H4 (cell line): ENCODE results near the gene GRID2. TPM values are rescaled to one million over a fixed set of nuclear protein-coding genes. Genes with fewer than 3 reads are reported as not detected.
"Not testable (repeated sequence)": the region's sequence is repeated elsewhere in the genome, so short reads cannot be mapped to it uniquely, and the experiment has no call there.

Source experiments
- DNase-seq: peaks from one replicate; pipeline ENCODE4 v3.0.0-alpha.2; 2015; ENCODE audit warnings: low spot score
- total RNA-seq: library from RNA; depleted of rRNA; stranded (reverse); fragments of >200 nt; shearing (Covaris generic); gene quantifications from 2 replicates; pipeline ENCODE4 v1.2.3, GENCODE V29; 2014

Gene GRID2
- total RNA-seq, 1 experiment from 2014 or later, result 0.72 TPM

- no peak for DNase-seq
These were observed 884.1 kb downstream of the GRID2 start for GRCh38 chr4:93187892-93188291.

GRCh38 chr4:93199492-93199891 is 895.7 kb downstream of the GRID2 start:
- DNase-seq, result peak; percentile 55

DNA sequence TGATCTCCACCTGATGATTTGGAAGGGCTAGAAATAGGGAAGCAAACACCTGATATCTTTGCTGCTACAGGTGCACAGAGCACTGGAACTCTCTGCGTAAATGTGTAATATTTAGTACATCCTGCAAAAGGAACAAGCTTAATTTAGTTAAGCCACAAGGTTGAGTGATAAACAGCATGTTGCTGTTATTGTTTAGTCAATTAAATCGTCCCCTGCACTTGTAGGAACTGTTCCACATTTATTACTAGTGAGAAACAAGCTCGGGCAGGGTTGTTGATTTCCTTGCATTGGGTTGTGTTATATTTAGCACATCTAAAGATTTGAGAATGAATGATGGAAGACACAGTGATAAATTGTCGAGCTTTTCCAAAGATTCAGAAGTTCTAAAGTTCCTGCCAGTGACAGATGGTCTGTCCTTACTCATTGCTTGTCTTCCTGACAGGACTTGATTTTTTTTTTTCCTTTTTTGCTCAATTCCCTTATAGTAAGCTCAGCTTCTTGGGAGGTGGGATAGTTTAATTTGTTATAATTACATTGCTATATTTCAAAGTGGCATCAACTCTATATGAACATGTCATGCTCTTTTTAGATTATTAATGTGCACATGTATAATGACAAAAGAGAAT is 897.8 kb downstream of the GRID2 start:
- DNase-seq, result no peak

DNA sequence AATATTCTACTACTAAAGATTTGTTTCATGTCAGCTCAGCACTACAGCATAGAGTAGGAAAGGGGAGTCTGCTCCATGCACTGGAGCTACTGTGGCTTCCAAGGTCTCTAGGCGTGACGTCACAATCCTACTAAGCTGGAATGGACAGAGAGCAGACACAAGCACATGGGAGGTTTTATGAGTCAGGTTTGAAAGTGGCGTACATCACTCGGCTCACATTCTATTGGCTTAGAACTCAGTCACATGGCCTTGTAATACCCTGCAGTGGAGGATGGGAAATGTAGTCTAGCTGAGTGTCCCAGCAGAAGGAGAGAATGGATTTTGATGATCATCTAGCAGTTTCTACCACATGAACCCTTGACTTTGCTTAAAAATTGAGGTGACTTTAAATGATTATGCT is 899.9 kb downstream of the GRID2 start:
- DNase-seq, result no peak

GRCh38 chr4:93212250-93212649 is 908.5 kb downstream of the GRID2 start:
- DNase-seq, result no peak

DNA sequence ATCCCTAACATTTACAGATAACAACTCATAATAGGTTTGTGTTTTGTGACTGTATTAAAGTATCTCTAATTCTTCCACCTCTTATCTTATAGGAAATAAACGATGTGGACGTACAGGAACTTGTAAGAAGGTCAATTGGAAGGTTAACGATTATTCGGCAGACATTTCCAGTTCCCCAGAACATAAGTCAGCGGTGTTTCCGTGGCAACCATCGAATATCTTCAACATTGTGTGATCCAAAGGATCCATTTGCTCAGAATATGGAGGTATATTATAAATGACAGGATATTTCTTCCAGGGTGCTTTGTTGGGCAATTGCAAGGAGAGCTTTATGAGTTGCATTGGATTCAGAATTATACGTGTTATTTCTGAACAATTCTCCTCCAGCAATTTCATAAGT is 912.9 kb downstream of the GRID2 start:
- DNase-seq, result no peak

DNA sequence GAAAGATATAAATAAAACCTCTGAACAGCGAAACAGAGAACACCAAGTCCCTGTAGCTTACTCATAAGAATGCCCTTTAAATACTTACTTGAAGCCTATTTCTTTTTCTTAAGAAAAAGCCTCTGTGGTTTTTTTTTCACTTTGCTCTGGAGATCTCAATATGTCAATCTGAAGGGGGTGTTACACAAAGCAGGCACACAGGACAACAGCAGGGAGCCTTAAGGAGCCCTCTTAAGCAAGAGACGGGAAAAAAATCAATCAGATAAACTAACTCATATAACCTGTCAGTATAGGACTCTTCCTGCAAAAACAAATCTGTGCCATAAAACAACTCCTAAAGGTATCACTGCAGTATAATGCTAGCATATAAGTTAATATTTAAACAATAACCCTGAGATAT is 913.7 kb downstream of the GRID2 start:
- DNase-seq, result no peak

- DNase-seq, result no peak
These were observed 918.0 kb downstream of the GRID2 start for GRCh38 chr4:93221771-93222170.

DNA sequence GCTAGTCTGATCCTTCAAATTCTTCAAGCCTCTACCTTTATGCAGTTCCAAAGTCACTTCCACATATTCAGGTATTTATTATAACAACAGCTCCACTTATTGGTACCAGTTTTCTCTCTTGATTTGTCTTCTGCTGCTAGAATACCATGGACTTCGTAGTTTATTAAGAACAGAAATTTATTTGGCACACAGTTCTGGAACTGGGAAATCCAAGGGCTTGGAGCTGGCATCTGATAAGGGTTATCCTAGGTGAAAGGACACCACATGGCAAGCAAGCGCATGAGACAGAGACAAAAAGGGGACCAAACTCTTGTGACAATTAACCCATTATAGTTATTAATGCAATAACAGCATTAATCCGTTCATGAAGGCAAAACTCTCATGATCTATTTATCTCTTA is 924.3 kb downstream of the GRID2 start:
- no peak for DNase-seq

- DNase-seq, result no peak
These were observed 929.1 kb downstream of the GRID2 start for GRCh38 chr4:93232883-93233282.

DNA sequence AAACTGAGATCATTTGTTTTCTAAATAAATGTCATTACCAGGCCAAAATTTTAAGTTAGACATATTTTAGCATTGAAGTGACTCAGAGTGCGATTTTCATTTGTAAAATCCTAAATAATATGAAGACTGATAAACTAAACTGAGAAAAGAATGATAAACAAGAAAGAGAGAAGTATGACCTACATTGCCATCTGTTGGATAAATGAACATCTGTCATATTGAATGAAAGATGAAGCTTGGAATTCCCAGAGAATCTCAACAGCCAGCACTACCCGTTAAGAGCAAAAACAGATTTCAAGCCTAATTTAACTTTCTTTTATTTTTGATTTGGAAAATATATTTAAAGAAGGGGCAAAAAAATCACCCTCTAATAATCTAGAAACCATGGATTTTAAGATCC is 933.8 kb downstream of the GRID2 start:
- no peak for DNase-seq

DNA sequence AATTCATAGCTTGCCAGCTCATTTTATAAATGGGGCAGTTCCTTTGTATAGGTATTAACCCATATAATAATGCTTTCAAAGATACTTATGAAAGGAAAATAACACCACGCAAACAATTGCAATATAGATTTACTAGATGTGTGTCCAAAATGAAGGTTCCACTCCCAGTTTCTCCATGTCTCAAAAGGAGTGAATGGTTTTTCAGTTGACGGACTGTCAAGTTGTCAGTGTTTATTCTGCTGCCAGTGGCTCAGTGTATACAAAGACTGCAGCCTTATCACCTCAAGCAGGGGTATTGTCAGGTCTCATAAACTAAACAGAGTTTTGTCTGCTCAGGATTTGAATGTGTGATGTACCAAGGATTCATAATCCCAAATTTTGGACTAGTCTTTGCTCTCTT is 939.5 kb downstream of the GRID2 start:
- no peak for DNase-seq

GRCh38 chr4:93261207-93261606 is 957.4 kb downstream of the GRID2 start:
- no peak for DNase-seq

GRCh38 chr4:93263166-93263565 is 959.4 kb downstream of the GRID2 start:
- no peak for DNase-seq

DNA sequence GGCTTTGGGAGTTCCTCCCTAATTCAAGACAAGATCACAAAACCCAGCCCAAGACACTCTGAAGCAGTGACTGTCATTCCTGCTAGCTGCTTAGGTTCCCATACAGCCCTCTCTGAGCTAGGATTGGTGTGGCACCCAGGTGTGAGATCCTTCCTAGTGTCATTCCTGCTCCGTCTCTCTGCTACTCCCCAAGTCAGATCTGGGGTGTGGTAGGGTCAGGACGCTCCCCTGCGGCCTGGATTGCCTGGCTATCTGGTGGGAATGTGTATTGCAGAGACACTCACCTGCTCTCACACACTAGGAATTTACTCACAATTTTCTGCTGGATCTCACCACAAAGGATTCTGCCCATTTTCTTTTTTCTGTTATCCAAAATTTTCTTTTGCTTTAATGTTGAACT is 964.0 kb downstream of the GRID2 start:
- DNase-seq, result no peak

DNA sequence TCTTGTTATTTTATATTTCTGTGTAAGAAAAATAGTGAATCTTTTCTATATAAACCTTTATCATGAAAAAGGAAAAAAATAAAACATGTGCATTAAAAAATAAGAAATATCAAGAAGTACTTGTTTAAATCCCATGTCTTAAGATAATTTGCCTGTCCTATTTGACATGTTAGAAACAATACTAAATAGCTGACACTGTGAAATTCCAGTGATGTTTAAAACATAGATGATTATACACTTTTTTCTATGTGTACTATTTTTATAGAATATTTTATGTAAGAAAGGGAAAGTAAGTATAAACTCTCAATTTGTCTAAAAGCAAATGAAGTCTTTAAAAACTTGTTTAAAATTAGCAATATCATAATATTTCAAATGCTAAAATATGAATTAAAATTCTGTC is 981.6 kb downstream of the GRID2 start:
- no peak for DNase-seq

DNA sequence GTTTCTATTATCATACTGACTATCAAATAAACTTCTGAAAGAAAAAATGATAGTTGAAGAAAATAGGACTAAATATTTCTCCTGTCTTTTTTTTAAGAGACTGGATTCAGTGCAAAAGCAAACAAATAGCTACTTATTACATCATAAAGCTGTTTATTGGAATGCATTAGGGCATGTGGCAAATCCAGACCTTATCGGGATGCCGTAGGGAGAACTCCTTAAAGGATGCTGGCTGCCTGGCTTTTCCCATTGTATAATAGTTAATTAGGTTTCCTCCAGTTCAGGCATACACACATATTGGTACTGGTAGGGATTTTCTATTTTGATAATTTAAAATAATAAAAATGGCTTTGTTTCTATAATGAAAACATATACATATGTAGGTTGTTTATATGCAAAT is 985.5 kb downstream of the GRID2 start:
- DNase-seq, result no peak

- no peak for DNase-seq
These were observed 986.1 kb downstream of the GRID2 start for GRCh38 chr4:93289831-93290230.

GRCh38 chr4:93299118-93299517 is 995.4 kb downstream of the GRID2 start:
- no peak for DNase-seq

- not testable (repeated sequence) for DNase-seq
These were observed 997.2 kb downstream of the GRID2 start for GRCh38 chr4:93300780-93301555.

DNA sequence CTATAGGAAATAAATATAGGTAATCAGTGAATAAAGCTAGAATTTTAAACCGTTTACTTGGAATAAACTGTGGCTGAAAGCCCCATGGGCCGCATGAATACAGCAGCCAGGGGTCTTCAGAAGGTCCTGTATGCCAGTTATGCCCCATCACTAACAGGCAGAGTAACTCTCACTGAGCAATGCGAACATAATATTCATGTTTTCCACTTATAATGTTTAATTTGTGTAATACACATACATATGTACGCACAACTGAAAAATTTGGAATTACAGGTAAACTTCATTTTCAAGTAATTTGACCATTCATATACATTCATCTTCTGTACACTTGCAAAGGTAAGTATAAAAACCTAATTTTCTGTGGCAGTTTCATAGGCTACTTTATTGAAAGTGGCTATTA is 998.5 kb downstream of the GRID2 start:
- DNase-seq, result no peak

DNA sequence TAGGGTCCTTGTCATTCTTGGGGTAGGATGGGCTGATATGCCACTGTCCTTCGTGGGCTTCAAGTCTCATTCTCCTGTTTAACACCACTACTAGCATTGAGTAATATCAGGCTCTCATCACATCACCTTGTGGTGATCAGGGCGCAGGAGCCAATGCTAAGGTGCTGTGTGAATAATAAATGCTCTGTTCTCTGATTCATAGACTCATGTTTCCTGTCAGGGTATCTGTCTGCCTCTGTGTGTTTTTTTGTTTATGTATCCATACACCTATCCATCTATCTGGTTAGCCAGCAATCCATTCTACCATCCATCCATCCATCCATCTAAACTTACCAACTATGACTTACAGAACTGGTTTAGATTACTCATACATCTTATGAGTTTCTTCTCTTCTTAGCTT is 999.7 kb downstream of the GRID2 start:
- no peak for DNase-seq

GRCh38 chr4:93312299-93312698 is 1008.5 kb downstream of the GRID2 start:
- DNase-seq, result no peak

DNA sequence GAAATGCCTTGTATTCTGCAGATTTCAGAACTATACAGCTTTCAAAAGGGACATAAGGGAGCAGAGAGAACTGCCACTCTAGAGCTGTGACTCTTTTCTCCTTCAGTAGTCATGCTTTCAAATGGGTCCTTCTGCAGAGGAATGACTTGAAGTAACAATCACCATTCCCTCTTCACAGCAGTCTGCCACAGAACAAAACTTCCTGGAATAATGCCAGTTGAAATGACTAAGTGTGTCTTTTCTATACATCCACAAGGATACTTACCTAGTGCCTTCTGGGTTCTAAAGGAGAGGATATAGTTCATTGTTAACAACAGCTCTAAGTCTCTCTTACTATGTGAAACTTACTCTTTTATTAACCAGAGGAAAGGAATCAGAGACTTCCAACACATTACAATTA is 1009.4 kb downstream of the GRID2 start:
- peak; percentile 35 for DNase-seq
